ENCODE measurements around the gene PIN4. TPM values are rescaled to one million over a fixed set of nuclear protein-coding genes. Genes with fewer than 3 reads are reported as not detected.

PIN4 gene
- total RNA-seq, 2 donors from 2014 or later = 0.99 to 4.4 TPM

GRCh38 chrX:72236841-72237240 is 55.3 kb downstream of the PIN4 start:
- WGBS, 2 donors = 68 to 82% methylated on average over 4 of the region's 4 CpGs
- Histone ChIP-seq H3K9me3 (no peaks in the 10 kb centered on the region), H3K27ac (no peak overlapping the region), H3K4me1 (peaks cover 4% of the 10 kb centered on the region), H3K36me3 (replicated peaks in 1 of 2; ENCODE audit: insufficient read depth in 1 of 2, low read depth in 2 of 2) (no peaks in the 10 kb centered on the region), H3K27me3 (no peaks in the 10 kb centered on the region), H3K4me3 (no peak overlapping the region)
- ATAC-seq (no peak), DNase-seq (no peak)
- intact Hi-C loops (cut with DNase I) = no loop called here
- TF ChIP-seq CTCF (IDR thresholded peaks at IDR 0.05) = no peak
- TF ChIP-seq POLR2A (IDR thresholded peaks at IDR 0.05) = no peak

- intact Hi-C loops (cut with DNase I) = no loop called here
- Histone ChIP-seq H3K27me3 (no peaks in the 10 kb centered on the region), H3K9me3 (no peaks in the 10 kb centered on the region), H3K27ac (no peak overlapping the region), H3K36me3 (replicated peaks in 1 of 2; ENCODE audit: insufficient read depth in 1 of 2, low read depth in 2 of 2) (no peaks in the 10 kb centered on the region), H3K4me1 (peaks cover 4% of the 10 kb centered on the region), H3K4me3 (no peak overlapping the region)
- DNase-seq = no peak
- ATAC-seq = no peak
- TF ChIP-seq POLR2A (IDR thresholded peaks at IDR 0.05) (no peak), CTCF (IDR thresholded peaks at IDR 0.05) (no peak)
- 11 to 13% methylated on average over 6 of the region's 6 CpGs for WGBS, 2 donors
These were observed 56.6 kb downstream of the PIN4 start for GRCh38 chrX:72238183-72238582.

- intact Hi-C loops (cut with DNase I) = no loop called here
- Histone ChIP-seq H3K4me3 (no peak within 1 kb of the TSS), H3K36me3 (replicated peaks in 1 of 2; ENCODE audit: insufficient read depth in 1 of 2, low read depth in 2 of 2) (no peaks in the 10 kb centered on the region), H3K27ac (peak within 1 kb of the TSS; percentile 39 to 65 (median 54)), H3K9me3 (no peaks in the 10 kb centered on the region), H3K4me1 (peaks cover 4% of the 10 kb centered on the region), H3K27me3 (no peaks in the 10 kb centered on the region)
- 3% methylated on average over 18 of the region's 59 CpGs; no CpG with 5 or more reads in 1 of the 2 donors for WGBS, 2 donors
- DNase-seq = peak; percentile 87 to 92 (median 90)
- ATAC-seq = peak; percentile 100
- TF ChIP-seq POLR2A (IDR thresholded peaks at IDR 0.05) (peak; percentile 31 to 72 (median 64)), CTCF (IDR thresholded peaks at IDR 0.05) (no peak)
These were observed 57.3 kb downstream of the PIN4 start, which contains the start of gene ERCC6L for GRCh38 chrX:72238721-72239475. TSS of gene ERCC6L (minus strand) at chrX:72239027. CDS start at chrX:72238911, 116 bp downstream.

GRCh38 chrX:72240976-72241375 is 59.4 kb downstream of the PIN4 start:
- Histone ChIP-seq H3K27ac (no peak overlapping the region), H3K9me3 (no peaks in the 10 kb centered on the region), H3K4me1 (peaks cover 4% of the 10 kb centered on the region), H3K36me3 (replicated peaks in 1 of 2; ENCODE audit: insufficient read depth in 1 of 2, low read depth in 2 of 2) (no peaks in the 10 kb centered on the region), H3K27me3 (no peaks in the 10 kb centered on the region), H3K4me3 (no peak overlapping the region)
- no peak for ATAC-seq
- no peak for TF ChIP-seq CTCF (IDR thresholded peaks at IDR 0.05)
- no peak for TF ChIP-seq POLR2A (IDR thresholded peaks at IDR 0.05)
- WGBS, 2 donors = 83 to 95% methylated on average over 4 of the region's 4 CpGs
- intact Hi-C loops (cut with DNase I) = no loop called here
- no peak for DNase-seq

- ATAC-seq (no peak), DNase-seq (no peak)
- Histone ChIP-seq H3K27ac (no peak overlapping the region), H3K9me3 (no peaks in the 10 kb centered on the region), H3K4me1 (peaks cover 12% of the 10 kb centered on the region), H3K27me3 (no peaks in the 10 kb centered on the region), H3K36me3 (replicated peaks in 1 of 2; ENCODE audit: insufficient read depth in 1 of 2, low read depth in 2 of 2) (no peaks in the 10 kb centered on the region), H3K4me3 (no peak overlapping the region)
- TF ChIP-seq POLR2A (IDR thresholded peaks at IDR 0.05) (no peak), CTCF (IDR thresholded peaks at IDR 0.05) (no peak)
- WGBS, 2 donors = 43 to 58% methylated on average over 3 of the region's 3 CpGs
- intact Hi-C loops (cut with DNase I) = no loop called here
These were observed 61.9 kb downstream of the PIN4 start for GRCh38 chrX:72243472-72243871.

All from body of pancreas (tissue), 4 donors.